ENCODE measurements around the gene ATRNL1.

- TF ChIP-seq, protein P1, sequence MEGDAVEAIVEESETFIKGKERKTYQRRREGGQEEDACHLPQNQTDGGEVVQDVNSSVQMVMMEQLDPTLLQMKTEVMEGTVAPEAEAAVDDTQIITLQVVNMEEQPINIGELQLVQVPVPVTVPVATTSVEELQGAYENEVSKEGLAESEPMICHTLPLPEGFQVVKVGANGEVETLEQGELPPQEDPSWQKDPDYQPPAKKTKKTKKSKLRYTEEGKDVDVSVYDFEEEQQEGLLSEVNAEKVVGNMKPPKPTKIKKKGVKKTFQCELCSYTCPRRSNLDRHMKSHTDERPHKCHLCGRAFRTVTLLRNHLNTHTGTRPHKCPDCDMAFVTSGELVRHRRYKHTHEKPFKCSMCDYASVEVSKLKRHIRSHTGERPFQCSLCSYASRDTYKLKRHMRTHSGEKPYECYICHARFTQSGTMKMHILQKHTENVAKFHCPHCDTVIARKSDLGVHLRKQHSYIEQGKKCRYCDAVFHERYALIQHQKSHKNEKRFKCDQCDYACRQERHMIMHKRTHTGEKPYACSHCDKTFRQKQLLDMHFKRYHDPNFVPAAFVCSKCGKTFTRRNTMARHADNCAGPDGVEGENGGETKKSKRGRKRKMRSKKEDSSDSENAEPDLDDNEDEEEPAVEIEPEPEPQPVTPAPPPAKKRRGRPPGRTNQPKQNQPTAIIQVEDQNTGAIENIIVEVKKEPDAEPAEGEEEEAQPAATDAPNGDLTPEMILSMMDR (IDR thresholded peaks at IDR 0.05): no peak
- no peak for TF ChIP-seq POLR2AphosphoS5 (IDR thresholded peaks at IDR 0.05)
These were observed 871.7 kb downstream of the ATRNL1 start for GRCh38 chr10:115964827-115965226.
